Measurements from ENCODE around the gene ECPAS.

DNA sequence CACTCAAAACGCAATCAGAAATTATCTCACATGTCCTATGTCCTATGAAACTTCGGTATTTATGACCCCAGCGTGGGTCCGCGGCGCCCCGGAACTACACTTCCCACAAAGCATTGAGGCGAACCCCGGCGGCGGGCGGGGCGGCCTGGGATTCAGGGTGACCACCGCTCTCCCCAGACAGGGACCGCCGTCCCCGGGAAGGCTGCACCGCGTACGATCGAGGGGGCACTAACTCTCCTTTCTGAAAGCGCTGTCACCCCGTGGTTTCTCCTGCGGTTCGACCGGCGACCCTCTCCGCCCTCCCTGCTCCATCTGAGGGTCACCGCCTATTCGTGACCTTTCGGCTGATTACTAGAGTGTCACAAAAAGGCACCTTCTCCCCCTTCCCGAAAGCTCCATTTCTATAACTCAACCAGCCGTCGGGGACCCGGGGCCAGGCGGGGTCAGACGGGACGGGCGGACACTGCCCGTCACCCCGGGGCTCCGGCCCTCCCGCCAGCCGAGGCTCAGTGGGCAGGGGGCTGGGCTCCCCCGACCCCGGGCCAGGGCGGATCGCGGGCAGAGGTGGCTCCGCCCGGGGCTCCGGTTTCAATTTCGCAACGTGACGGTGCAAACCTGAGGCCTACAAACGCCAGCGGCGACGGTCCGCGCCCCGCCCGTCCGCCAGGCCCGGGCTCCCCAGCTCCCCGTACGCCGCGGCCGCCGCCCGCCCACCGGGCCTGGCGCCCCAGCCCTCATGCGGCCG, 1.3 kb downstream of the ECPAS start:
- TF ChIP-seq, protein P1, sequence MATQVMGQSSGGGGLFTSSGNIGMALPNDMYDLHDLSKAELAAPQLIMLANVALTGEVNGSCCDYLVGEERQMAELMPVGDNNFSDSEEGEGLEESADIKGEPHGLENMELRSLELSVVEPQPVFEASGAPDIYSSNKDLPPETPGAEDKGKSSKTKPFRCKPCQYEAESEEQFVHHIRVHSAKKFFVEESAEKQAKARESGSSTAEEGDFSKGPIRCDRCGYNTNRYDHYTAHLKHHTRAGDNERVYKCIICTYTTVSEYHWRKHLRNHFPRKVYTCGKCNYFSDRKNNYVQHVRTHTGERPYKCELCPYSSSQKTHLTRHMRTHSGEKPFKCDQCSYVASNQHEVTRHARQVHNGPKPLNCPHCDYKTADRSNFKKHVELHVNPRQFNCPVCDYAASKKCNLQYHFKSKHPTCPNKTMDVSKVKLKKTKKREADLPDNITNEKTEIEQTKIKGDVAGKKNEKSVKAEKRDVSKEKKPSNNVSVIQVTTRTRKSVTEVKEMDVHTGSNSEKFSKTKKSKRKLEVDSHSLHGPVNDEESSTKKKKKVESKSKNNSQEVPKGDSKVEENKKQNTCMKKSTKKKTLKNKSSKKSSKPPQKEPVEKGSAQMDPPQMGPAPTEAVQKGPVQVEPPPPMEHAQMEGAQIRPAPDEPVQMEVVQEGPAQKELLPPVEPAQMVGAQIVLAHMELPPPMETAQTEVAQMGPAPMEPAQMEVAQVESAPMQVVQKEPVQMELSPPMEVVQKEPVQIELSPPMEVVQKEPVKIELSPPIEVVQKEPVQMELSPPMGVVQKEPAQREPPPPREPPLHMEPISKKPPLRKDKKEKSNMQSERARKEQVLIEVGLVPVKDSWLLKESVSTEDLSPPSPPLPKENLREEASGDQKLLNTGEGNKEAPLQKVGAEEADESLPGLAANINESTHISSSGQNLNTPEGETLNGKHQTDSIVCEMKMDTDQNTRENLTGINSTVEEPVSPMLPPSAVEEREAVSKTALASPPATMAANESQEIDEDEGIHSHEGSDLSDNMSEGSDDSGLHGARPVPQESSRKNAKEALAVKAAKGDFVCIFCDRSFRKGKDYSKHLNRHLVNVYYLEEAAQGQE (IDR thresholded peaks at IDR 0.05; ENCODE audit: insufficient read depth in 1 of 2, low read depth in 2 of 2, low read length in 2 of 2), result no peak
- no peak for TF ChIP-seq POLR2AphosphoS5 (IDR thresholded peaks at IDR 0.05; ENCODE audit: low read depth, low read length)
- no peak for TF ChIP-seq TAF1 (IDR thresholded peaks at IDR 0.05; ENCODE audit: borderline replicate concordance, insufficient read depth, low read length)
- TF ChIP-seq SIN3A (IDR thresholded peaks at IDR 0.05; ENCODE audit: borderline replicate concordance, insufficient read depth, low read length), result no peak
- no peak for TF ChIP-seq FOXP2 (optimal IDR thresholded peaks at IDR 0.05; ENCODE audit: borderline replicate concordance, extremely low read depth, extremely low read length, insufficient read depth)
